Left hindlimb (tissue), 1 donor: ENCODE measurements around the gene CTSW.
"Not testable (repeated sequence)": the region's sequence is repeated elsewhere in the genome, so short reads cannot be mapped to it uniquely, and the experiment has no call there.

Source experiments
- DNase-seq: peaks from one replicate; pipeline ENCODE4 v3.0.0-alpha.2; 2018

The CTSW gene

GRCh38 chr11:65886826-65887722 is 7.4 kb downstream of the CTSW start:
- no peak for DNase-seq

GRCh38 chr11:65887723-65888162 is 8.1 kb downstream of the CTSW start:
- DNase-seq = no peak

- DNase-seq = peak; percentile 99
Measured at GRCh38 chr11:65888163-65888814, 8.7 kb downstream of the CTSW start, which contains the start of gene FIBP. TSS of gene FIBP (minus strand) at chr11:65888471. CDS start at chr11:65888418, 53 bp downstream.

GRCh38 chr11:65890324-65891218 is 10.9 kb downstream of the CTSW start, which contains the start of gene CCDC85B:
TSS of gene CCDC85B (plus strand) at chr11:65890673. CDS start at chr11:65890784, 111 bp downstream.
- DNase-seq = peak; percentile 98

GRCh38 chr11:65891219-65892136 is 11.8 kb downstream of the CTSW start:
- peak; percentile 54 for DNase-seq

- not testable (repeated sequence) for DNase-seq
Measured at GRCh38 chr11:65892137-65892540, 12.5 kb downstream of the CTSW start.

GRCh38 chr11:65892661-65893317 is 13.2 kb downstream of the CTSW start:
- DNase-seq = peak; percentile 20

GRCh38 chr11:65894034-65894591 is 14.5 kb downstream of the CTSW start:
- DNase-seq = peak; percentile 34

- no peak for DNase-seq
Measured at GRCh38 chr11:65895482-65895981, 15.9 kb downstream of the CTSW start.

- DNase-seq = no peak
Measured at GRCh38 chr11:65896034-65896999, 16.7 kb downstream of the CTSW start.

GRCh38 chr11:65897020-65897471 is 17.4 kb downstream of the CTSW start:
- DNase-seq = no peak

- DNase-seq = no peak
Measured at GRCh38 chr11:65898656-65899355, 19.2 kb downstream of the CTSW start.

GRCh38 chr11:65899356-65900124 is 19.9 kb downstream of the CTSW start:
- DNase-seq = peak; percentile 41

- DNase-seq = peak; percentile 65
Measured at GRCh38 chr11:65900125-65900898, 20.7 kb downstream of the CTSW start, which contains the start of gene FOSL1. TSS of gene FOSL1 (minus strand) at chr11:65900388. CDS start at chr11:65900339, 49 bp downstream.

- no peak for DNase-seq
Measured at GRCh38 chr11:65900899-65901180, 21.2 kb downstream of the CTSW start.

GRCh38 chr11:65903068-65903481 is 23.4 kb downstream of the CTSW start:
- DNase-seq = no peak

GRCh38 chr11:65903715-65904114 is 24.1 kb downstream of the CTSW start:
- no peak for DNase-seq
